ENCODE results near the gene ATXN2.

DNA sequence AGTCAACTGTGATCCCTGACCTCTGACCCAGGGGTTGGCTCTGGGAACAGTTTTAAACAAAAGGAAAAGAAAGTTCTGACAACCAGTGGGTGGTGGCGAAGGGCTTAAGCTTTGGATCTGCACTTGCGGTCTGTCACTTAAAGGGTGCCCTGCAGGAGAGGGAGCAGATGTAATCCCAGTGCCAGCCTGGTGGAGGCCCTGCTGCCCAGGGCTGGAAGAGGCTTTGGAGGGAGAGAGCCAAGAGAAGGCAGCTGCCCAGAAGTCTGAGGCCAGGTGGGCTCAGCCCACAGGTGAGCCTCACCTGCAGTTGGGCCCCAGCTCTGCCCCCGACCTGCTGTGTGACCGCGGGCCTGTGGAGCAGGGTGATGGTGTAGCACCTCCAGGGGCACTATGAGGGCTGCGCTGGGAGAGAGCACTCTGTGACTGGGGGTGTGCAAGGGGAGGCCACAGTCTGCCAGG lies 174.3 kb downstream of the ATXN2 start:
- TF ChIP-seq, protein P1, sequence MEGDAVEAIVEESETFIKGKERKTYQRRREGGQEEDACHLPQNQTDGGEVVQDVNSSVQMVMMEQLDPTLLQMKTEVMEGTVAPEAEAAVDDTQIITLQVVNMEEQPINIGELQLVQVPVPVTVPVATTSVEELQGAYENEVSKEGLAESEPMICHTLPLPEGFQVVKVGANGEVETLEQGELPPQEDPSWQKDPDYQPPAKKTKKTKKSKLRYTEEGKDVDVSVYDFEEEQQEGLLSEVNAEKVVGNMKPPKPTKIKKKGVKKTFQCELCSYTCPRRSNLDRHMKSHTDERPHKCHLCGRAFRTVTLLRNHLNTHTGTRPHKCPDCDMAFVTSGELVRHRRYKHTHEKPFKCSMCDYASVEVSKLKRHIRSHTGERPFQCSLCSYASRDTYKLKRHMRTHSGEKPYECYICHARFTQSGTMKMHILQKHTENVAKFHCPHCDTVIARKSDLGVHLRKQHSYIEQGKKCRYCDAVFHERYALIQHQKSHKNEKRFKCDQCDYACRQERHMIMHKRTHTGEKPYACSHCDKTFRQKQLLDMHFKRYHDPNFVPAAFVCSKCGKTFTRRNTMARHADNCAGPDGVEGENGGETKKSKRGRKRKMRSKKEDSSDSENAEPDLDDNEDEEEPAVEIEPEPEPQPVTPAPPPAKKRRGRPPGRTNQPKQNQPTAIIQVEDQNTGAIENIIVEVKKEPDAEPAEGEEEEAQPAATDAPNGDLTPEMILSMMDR (IDR thresholded peaks at IDR 0.05), result no peak
- TF ChIP-seq POLR2A (IDR thresholded peaks at IDR 0.05), result no peak

Data from breast epithelium (tissue), 3 donors.